ENCODE data around the gene ELMO1. TPM values are rescaled to one million over a fixed set of nuclear protein-coding genes. Genes with fewer than 3 reads are reported as not detected.

Gene ELMO1
- polyA plus RNA-seq, 2 of the 4 experiments (the other 2 are of a cell fraction) = 2.3 to 6.1 TPM

DNA sequence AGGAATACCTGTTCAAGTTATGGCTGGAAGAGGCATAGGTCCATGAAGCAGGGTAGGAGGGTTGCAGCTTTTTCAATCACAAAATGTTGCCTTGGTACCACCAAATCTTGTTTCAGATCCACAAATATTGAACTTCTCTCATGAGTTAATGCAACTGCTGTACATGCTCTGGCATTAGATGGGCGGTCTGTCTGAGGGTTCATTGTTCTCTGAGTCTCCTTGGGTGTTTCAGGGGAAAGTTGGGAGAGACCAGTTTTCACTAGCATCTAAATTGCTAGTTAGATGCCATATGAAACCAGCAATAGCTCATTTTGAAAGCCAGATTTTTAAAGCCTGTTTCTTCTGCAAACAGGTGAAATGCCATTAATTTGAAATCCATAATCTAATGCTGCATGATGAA lies 27.8 kb upstream of the ELMO1 start:
- no peak for ATAC-seq
- TF ChIP-seq NPAS2 (CRISPR knock-in tag; IDR thresholded peaks at IDR 0.05; ENCODE audit: borderline replicate concordance) = no peak
- TF ChIP-seq EHF (CRISPR knock-in tag; IDR thresholded peaks at IDR 0.05) = no peak
- TF ChIP-seq ZSCAN20 (CRISPR knock-in tag; IDR thresholded peaks at IDR 0.05) = no peak
- no peak for TF ChIP-seq KDM1A (IDR thresholded peaks at IDR 0.05; ENCODE audit: low read depth)
- TF ChIP-seq, protein P1, sequence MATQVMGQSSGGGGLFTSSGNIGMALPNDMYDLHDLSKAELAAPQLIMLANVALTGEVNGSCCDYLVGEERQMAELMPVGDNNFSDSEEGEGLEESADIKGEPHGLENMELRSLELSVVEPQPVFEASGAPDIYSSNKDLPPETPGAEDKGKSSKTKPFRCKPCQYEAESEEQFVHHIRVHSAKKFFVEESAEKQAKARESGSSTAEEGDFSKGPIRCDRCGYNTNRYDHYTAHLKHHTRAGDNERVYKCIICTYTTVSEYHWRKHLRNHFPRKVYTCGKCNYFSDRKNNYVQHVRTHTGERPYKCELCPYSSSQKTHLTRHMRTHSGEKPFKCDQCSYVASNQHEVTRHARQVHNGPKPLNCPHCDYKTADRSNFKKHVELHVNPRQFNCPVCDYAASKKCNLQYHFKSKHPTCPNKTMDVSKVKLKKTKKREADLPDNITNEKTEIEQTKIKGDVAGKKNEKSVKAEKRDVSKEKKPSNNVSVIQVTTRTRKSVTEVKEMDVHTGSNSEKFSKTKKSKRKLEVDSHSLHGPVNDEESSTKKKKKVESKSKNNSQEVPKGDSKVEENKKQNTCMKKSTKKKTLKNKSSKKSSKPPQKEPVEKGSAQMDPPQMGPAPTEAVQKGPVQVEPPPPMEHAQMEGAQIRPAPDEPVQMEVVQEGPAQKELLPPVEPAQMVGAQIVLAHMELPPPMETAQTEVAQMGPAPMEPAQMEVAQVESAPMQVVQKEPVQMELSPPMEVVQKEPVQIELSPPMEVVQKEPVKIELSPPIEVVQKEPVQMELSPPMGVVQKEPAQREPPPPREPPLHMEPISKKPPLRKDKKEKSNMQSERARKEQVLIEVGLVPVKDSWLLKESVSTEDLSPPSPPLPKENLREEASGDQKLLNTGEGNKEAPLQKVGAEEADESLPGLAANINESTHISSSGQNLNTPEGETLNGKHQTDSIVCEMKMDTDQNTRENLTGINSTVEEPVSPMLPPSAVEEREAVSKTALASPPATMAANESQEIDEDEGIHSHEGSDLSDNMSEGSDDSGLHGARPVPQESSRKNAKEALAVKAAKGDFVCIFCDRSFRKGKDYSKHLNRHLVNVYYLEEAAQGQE (IDR thresholded peaks at IDR 0.05) = no peak
- no peak for TF ChIP-seq CBX8 (IDR thresholded peaks at IDR 0.05)
- no peak for TF ChIP-seq POLR2A (IDR thresholded peaks at IDR 0.05; ENCODE audit: low read length)
- TF ChIP-seq, protein P2, sequence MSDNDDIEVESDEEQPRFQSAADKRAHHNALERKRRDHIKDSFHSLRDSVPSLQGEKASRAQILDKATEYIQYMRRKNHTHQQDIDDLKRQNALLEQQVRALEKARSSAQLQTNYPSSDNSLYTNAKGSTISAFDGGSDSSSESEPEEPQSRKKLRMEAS (IDR thresholded peaks at IDR 0.05) = no peak
- no peak for TF ChIP-seq HOXB5 (CRISPR knock-in tag; IDR thresholded peaks at IDR 0.05)
- CTCF ChIA-PET = interaction anchor here (1.0 to 1.1 kb wide), 3 partner anchors 19 to 22 kb away, joined by 3 read pairs; no protein-coding TSS in a partner anchor
- no peaks in the 10 kb centered on the region for H3K9me3 ChIP-seq
- H3K27ac ChIP-seq = no peak overlapping the region
- FAIRE-seq = no peak
- POLR2A ChIA-PET = no interaction called here
- no peak overlapping the region for H3K4me3 ChIP-seq
- H3K4me2 ChIP-seq = no peak overlapping the region
- no peaks in the 10 kb centered on the region for H3K4me1 ChIP-seq
- DNase-seq (ENCODE audit: low read depth in 1 of 2, low spot score in 1 of 2) = no peak
- 41% methylated on average over 1 of the region's 1 CpG for WGBS (ENCODE audit: missing lambda C conversion rate)

DNA sequence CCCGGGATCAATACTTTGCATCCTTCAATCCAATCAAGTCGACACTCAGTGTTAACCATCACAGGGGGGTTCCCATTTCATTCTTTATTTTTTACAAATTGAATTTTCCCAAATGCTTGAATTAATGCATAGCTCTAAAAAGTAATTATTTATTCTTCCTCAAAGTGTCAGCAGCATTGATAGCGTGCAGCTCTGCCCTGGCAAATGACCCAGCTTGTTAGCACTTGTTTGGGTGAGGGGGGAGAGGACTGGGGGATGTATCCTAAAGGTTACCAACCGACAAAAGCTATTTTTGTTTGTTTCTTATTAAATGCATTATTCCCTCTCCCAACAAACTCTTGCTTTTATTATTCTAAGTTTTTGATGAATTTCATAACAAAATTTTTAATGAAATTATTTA lies 27.0 kb upstream of the ELMO1 start:
- ATAC-seq = no peak
- H3K27ac ChIP-seq = no peak overlapping the region
- H3K4me3 ChIP-seq = no peak overlapping the region
- FAIRE-seq = no peak
- TF ChIP-seq EP300 (IDR thresholded peaks at IDR 0.05) = no peak
- no peak for TF ChIP-seq NR3C1 (IDR thresholded peaks at IDR 0.05)
- no peak for TF ChIP-seq SMC3 (IDR thresholded peaks at IDR 0.05)
- TF ChIP-seq ZNF302 (CRISPR knock-in tag; IDR thresholded peaks at IDR 0.05) = no peak
- TF ChIP-seq MAFK (IDR thresholded peaks at IDR 0.05; ENCODE audit: partially characterized antibody) = no peak
- no peak for TF ChIP-seq HOXB5 (CRISPR knock-in tag; IDR thresholded peaks at IDR 0.05)
- TF ChIP-seq JUN (IDR thresholded peaks at IDR 0.05) = no peak
- TF ChIP-seq EHMT2 (IDR thresholded peaks at IDR 0.05; ENCODE audit: low read depth) = no peak
- no peak for TF ChIP-seq JUNB (IDR thresholded peaks at IDR 0.05)
- TF ChIP-seq, protein P3, sequence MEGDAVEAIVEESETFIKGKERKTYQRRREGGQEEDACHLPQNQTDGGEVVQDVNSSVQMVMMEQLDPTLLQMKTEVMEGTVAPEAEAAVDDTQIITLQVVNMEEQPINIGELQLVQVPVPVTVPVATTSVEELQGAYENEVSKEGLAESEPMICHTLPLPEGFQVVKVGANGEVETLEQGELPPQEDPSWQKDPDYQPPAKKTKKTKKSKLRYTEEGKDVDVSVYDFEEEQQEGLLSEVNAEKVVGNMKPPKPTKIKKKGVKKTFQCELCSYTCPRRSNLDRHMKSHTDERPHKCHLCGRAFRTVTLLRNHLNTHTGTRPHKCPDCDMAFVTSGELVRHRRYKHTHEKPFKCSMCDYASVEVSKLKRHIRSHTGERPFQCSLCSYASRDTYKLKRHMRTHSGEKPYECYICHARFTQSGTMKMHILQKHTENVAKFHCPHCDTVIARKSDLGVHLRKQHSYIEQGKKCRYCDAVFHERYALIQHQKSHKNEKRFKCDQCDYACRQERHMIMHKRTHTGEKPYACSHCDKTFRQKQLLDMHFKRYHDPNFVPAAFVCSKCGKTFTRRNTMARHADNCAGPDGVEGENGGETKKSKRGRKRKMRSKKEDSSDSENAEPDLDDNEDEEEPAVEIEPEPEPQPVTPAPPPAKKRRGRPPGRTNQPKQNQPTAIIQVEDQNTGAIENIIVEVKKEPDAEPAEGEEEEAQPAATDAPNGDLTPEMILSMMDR (IDR thresholded peaks at IDR 0.05) = no peak
- no peak for TF ChIP-seq GATA3 (IDR thresholded peaks at IDR 0.05; ENCODE audit: borderline replicate concordance)
- no peak for TF ChIP-seq SREBF2 (IDR thresholded peaks at IDR 0.05)
- no peak for TF ChIP-seq ZFP36 (IDR thresholded peaks at IDR 0.05; ENCODE audit: borderline replicate concordance, partially characterized antibody)
- TF ChIP-seq HOXA7 (CRISPR knock-in tag; IDR thresholded peaks at IDR 0.05) = no peak
- TF ChIP-seq POLR2A (IDR thresholded peaks at IDR 0.05; ENCODE audit: low read length) = no peak
- TF ChIP-seq, protein P4, sequence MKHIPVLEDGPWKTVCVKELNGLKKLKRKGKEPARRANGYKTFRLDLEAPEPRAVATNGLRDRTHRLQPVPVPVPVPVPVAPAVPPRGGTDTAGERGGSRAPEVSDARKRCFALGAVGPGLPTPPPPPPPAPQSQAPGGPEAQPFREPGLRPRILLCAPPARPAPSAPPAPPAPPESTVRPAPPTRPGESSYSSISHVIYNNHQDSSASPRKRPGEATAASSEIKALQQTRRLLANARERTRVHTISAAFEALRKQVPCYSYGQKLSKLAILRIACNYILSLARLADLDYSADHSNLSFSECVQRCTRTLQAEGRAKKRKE (CRISPR knock-in tag; IDR thresholded peaks at IDR 0.05; ENCODE audit: low read depth) = no peak
- TF ChIP-seq, protein P5, sequence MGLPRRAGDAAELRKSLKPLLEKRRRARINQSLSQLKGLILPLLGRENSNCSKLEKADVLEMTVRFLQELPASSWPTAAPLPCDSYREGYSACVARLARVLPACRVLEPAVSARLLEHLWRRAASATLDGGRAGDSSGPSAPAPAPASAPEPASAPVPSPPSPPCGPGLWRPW (IDR thresholded peaks at IDR 0.05) = no peak
- H3K4me1 ChIP-seq = no peaks in the 10 kb centered on the region
- H3K4me2 ChIP-seq = no peak overlapping the region
- 22% methylated on average over 4 of the region's 4 CpGs for WGBS (ENCODE audit: missing lambda C conversion rate)
- POLR2A ChIA-PET = no interaction called here
- H3K9me3 ChIP-seq = no peaks in the 10 kb centered on the region
- no peak for DNase-seq (ENCODE audit: low read depth in 1 of 2, low spot score in 1 of 2)
- CTCF ChIA-PET = interaction anchor here (2.0 kb wide), 1 partner anchor 19 kb away, joined by 8 read pairs; no protein-coding TSS in a partner anchor

All from A549 (cell line).